NCI-H2029 (cell line): Measurements from ENCODE around the gene KAZALD1.

ENCODE experiments used
- DNase-seq: peaks from one replicate; lab custom pipeline; 2025; lab: John Stamatoyannopoulos, UW

KAZALD1 gene

GRCh38 chr10:101066896-101067355, 5.1 kb downstream of the KAZALD1 start:
- no peak for DNase-seq

GRCh38 chr10:101067356-101068083, 5.7 kb downstream of the KAZALD1 start:
- peak; percentile 42 for DNase-seq

GRCh38 chr10:101069441-101069840, 7.7 kb downstream of the KAZALD1 start:
- DNase-seq, result no peak

GRCh38 chr10:101070098-101070497, 8.3 kb downstream of the KAZALD1 start:
- no peak for DNase-seq

DNA sequence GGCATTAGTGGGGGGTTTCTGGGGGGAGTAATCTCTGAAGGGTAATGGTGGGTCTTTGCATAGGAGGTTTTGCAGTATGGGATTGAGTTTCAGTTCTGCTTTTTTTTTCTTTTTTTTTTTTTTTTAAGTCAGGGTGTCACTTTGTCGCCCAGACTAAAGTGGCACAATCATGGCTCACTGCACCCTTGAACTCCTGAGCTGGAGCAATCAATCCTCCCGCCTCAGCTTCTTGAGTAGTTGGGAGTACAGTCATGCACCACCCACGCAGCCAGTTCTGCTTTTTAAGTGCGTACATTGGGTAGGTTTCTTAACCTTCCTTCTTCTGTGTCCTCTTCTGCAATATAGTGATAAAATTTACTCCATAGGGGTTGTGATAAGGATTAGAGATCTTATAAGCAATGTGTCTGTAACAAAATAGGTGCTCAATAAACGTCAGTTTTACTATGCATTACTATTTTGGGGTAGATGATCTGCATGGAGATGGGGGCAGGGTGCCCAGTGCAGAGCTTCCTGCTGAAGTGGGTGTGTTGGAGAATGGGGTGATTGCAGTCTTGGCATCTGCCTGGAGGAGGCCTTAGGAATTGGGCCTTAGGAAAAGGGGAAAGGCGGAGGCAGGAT, 9.6 kb downstream of the KAZALD1 start:
- no peak for DNase-seq

DNA sequence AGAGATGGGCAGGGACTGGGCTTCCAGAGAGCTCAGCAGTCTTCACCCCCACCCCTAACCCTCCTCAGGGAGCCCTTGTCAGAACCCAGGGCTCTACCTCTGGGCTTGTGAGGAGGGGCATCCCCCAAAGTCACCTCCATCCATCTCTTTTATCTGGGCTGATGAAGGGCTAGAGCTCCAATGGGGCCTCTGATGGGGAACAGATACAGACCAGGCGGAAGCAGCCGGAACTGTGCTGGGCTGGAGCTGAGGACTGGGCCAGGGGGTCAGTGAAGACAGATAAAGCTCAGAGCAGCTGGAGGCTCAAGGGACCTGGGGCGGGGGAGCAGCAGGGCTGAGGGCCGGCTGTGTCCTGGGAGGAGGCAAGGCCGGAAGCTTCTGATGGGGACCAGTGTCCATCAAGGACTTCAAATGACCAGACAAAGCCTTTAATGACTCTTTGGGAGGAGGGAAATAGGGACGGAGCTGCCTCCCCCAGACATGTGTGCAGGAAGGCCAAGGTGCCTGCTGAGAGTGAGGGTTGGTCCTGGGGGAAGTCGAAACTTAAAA, 10.2 kb downstream of the KAZALD1 start:
- no peak for DNase-seq

GRCh38 chr10:101072923-101073322, 11.1 kb downstream of the KAZALD1 start:
- DNase-seq, result no peak

DNA sequence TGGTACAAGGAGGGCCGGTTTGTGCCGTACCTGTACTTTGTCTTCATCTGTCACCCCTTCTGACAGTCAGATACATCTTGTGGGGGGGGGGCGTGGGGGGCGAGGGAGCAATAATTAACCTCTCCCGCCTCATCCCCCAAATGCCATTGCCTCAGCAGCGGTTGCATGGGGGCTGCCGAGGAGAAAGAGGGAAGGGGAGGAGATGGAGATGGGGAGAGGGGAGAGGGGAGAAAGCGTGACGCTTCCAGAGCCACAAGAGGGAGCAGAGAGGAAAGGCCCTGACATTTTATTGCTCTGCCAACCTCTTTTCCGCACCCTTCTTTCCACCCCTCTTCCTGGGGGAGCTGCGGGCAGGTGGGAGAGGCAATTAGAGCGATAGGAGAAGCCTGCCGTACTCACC, 11.8 kb downstream of the KAZALD1 start:
- no peak for DNase-seq

DNA sequence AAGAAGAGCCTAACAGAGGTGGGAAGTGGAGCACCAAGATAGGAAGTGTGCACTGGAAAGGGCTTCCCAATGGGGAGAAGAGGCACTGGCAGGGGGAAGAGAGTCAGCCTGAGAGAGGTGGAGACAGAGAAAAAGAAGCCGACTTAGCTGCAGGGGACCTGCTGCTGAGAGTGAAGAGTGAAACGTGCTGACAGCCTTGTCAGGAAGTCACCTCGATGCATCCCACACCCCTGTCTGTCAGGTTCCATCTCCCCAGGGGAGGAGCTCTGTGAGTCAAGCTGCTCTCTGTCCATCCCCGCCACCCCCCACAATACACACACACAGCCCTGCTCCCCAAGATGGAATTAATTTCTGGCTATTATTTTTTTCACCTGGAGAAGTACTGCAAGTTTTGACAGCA, 14.0 kb downstream of the KAZALD1 start:
- DNase-seq, result no peak

DNA sequence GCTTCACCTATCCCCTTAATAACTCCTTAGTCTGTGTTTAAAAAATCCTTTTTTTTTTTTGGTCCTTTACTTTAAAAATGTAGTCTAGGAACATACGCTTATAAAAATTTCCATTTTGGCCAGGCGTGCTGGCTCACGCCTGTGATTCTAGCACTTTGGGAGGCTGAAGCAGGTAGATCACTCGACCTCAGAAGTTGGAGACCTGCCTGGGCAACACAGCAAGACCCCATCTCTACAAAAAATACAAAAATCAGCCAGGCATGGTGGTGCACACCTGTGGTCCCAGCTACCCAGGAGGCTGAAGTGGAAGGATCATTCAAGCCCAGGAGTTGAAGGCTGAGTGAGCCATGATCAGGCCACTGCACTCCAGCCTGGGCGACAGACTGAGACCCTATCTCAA, 14.8 kb downstream of the KAZALD1 start:
- DNase-seq, result no peak

DNA sequence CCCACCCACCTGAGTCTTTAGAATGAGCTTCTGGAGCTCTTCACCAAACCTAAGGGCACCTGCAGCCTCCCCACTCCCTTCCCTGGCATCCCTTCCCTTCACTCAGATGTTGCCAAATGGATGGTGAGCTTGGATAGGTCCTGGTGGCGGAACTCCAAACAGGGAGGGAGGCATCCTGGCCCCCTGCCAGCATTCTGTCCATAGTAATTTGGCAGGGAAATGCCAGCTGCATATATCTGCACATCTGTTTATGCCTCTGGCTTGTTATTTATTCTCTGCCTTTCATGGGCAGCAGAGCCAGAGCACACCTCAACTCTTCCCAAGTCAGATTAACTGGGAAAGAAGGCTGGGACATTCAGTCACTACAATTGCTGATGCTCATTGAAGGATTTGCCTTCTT, 18.1 kb downstream of the KAZALD1 start:
- peak; percentile 1 for DNase-seq

- no peak for DNase-seq
These were observed 19.4 kb downstream of the KAZALD1 start for GRCh38 chr10:101080933-101081931.

GRCh38 chr10:101085846-101086245, 24.1 kb downstream of the KAZALD1 start:
- no peak for DNase-seq

GRCh38 chr10:101087376-101087775, 25.6 kb downstream of the KAZALD1 start:
- DNase-seq, result no peak

- no peak for DNase-seq
These were observed 26.2 kb downstream of the KAZALD1 start for GRCh38 chr10:101087965-101088364.

DNA sequence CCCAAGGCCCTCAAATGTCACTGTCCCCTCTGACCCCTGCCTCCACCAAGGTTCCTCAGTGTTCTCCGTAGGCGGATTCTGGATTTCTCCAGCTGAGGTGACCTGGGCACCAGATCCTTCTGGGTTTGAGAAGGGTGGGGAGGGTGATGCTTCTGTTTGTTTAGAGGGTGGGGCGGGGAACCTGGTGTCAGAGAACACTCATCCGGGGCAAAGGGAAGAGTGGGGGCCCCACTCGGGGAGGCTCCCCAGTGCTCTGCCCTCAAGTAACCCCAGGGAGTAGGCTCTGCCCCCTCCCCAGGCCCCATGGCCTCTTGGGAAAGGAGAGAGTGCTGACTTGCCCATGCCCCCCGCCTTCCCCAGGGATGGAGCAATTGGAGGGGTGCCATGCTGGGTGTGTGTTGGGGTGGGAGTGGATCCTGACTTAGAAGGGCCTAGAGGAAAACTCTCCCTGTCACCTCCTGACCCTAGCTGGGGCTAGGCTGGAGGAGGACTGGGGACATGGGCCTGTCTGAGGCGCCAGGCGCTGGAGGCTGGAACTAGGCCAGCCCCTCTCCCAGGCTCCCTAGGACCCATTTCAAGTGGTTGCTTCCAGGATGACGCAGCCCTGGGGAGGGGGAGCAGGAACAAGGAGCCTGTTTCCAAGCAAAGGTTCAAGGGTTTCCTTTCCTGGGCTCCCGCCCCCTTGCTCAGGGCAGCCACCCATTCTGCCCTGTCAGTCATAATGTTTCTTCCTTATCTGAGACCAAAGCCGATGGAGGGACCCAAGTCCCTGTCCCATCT, 27.9 kb downstream of the KAZALD1 start:
- DNase-seq, result peak; percentile 27

DNA sequence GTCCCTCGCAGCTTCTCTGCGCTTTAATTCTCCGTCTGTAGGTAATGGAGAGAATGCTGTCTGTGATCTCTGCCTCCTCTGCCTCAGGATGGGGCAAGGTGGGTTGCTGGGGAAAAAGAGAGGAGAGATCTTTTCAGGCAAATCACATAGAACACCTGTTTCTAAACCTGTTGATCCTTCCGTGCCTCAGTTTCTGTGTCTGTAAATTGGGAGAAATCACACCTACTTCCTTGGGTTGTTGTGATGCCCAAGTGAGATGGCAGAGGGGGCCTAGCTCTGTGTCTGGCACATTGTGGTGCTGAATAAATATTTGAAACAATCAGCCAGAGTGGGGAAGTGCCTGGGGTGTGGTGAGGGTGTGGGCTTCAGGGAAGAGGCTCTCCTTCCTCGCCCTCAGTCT, 28.8 kb downstream of the KAZALD1 start:
- no peak for DNase-seq

DNA sequence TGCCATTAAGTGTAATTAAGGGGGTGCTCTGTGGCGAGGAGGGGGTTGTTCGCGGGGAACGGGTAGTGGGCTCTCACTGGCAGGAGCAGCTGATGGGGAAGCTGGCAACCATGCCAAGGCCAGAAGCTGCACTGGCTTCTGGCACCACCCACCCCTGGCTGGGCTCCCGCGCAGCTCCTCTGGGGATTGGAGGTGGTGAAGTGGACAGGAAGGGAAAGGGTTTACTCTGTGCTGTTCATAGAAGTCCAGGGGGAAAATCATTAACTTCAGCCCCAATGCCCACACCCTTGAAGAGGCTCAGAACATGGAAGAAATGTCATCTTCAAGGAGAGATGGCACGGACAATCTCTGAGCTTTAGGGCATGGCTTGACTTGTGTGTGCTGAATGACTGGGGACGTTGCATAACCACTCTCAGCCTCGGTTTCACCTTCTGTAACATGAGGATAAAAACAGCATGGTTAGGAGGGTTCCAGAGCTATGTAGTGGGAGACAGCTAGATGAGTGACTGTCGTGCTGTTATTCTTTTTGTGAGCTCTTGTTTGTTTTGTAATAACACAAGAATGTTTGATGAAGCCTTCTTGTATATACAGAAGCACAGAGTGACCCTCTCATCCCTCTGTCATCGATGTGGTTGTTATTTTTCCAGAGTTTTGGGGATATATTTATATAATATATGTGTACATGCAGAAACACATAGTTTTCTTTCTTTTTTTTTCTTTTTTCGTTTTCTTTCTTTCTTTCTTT, 29.9 kb downstream of the KAZALD1 start:
- DNase-seq, result peak; percentile 11

DNA sequence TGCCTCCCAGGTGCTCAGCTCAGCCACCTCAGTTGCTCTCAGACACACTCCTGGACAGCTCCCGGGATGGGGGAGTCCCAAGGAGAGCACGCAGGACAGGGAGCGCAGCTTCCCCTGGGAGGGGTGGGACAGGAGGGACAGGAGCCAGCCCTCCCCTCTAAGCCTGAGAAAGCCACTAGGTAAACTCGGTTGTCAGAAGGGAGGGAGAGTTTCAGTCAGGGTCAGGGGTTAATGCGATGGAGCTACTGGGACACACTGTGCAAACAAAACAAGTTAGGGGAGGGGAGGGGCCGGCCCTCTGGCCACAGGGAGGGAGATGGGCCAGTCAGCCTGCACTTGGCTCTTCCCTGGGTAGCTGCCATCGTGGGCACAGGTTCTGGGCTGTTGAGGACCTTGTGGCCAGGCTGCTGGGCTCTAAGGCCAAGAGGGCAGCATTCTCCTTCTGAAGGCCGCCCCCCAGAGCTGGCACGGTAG, 31.1 kb downstream of the KAZALD1 start:
- no peak for DNase-seq

DNA sequence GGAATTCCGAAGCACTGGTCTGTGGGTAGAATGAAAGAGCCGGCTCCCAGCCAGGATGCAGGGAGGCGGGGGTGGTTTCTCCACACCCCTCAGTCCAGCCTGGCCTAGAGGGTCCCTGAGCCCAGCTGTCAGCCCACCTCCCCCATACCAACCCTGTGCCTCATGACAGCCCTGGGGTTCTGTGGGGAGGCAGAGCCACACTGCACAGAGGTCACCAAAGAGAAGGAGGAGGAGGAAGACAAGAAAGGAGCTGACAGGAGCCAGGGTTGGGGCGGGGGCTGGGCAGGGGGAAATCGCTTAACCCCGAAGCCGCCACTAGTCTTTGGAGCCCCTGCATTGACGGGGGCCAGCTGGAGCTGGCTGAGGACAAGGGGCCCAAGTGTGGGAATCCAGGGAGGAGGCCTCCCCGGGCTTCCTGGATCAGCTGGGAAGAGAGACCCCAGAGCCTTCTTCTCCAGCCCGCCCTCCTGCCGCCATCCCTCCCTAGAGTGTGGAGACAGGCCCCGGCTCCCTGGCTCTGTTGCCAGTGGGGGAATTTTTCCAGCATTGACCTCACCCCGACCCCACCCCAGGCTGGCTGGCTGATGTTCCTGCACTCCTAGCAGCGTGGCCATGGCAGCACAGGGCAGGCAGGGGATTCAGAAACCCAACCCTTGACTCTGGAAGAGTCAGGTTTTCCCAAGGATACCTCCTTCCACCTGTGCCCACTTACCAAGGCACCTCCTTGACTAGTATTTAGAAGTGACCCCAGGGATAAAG, 32.5 kb downstream of the KAZALD1 start:
- no peak for DNase-seq
